Stimulated activated effector memory CD8-positive, alpha-beta T cell treated with anti-CD3 and anti-CD28 coated beads, Interleukin-12 subunit alpha, Interleukin-12 subunit beta, amount 100 ng/mL, for 72 hours (primary cell): ENCODE measurements around the gene NECTIN4.
"Not testable (repeated sequence)": the region's sequence is repeated elsewhere in the genome, so short reads cannot be mapped to it uniquely, and the experiment has no call there.

Experiments
- ATAC-seq: fragments of 150-1000 bp; cut with Tn5 transposase; 2 replicates; pipeline ENCODE4 v1.10.0; 2021
- DNase-seq, 2 donors: peaks; one replicate each; pipeline ENCODE4 v3.0.0; 2021 to 2022; ENCODE audit warnings: low spot score in 2 of 2
- H3K27ac Mint-ChIP-seq: one replicate; pipeline ENCODE4 v1.8.0; 2022; ENCODE audit warnings: mild to moderate bottlenecking, mixed read lengths
- H3K36me3 Mint-ChIP-seq: one replicate; pipeline ENCODE4 v1.8.0; 2022; ENCODE audit warnings: mild to moderate bottlenecking, mixed read lengths
- H3K4me1 Mint-ChIP-seq: one replicate; pipeline ENCODE4 v1.8.0; 2022; ENCODE audit warnings: mixed read lengths
- H3K4me3 Mint-ChIP-seq: one replicate; pipeline ENCODE4 v1.8.0; 2022; ENCODE audit warnings: mild to moderate bottlenecking, mixed read lengths
- H3K9me3 Mint-ChIP-seq: one replicate; pipeline ENCODE4 v1.8.0; 2022; ENCODE audit warnings: mixed read lengths

The NECTIN4 gene

GRCh38 chr1:161117759-161118581 is 28.6 kb upstream of the NECTIN4 start, which contains the start of the genes NIT1 and PFDN2:
Gene NIT1 (plus strand): TSS chr1:161118105. CDS start chr1:161118177, 72 bp downstream.
Gene PFDN2 (minus strand): TSS chr1:161118037. CDS start chr1:161118026, 11 bp downstream.
- ATAC-seq (peak; percentile 80), DNase-seq (peak; percentile 84 to 93)
- peaks cover 50% of the 10 kb centered on the region for H3K4me1 Mint-ChIP-seq
- H3K4me3 Mint-ChIP-seq = peak within 1 kb of the TSS; percentile 96
- peaks cover 81% of the 10 kb centered on the region for H3K36me3 Mint-ChIP-seq
- H3K9me3 Mint-ChIP-seq = no peaks in the 10 kb centered on the region
- peak within 1 kb of the TSS; percentile 97 for H3K27ac Mint-ChIP-seq

- H3K27ac Mint-ChIP-seq = peak overlapping the region; percentile 73
- H3K4me3 Mint-ChIP-seq = peak overlapping the region; percentile 96
- not testable (repeated sequence) for DNase-seq, ATAC-seq, H3K9me3 Mint-ChIP-seq
- H3K36me3 Mint-ChIP-seq = peaks cover 71% of the 10 kb centered on the region
- peaks cover 57% of the 10 kb centered on the region for H3K4me1 Mint-ChIP-seq
Observed at GRCh38 chr1:161115961-161116360, 26.6 kb upstream of the NECTIN4 start.

GRCh38 chr1:161115132-161115711 is 25.9 kb upstream of the NECTIN4 start:
- ATAC-seq = peak; percentile 83
- no peak for DNase-seq
- peak overlapping the region; percentile 73 for H3K27ac Mint-ChIP-seq
- peaks cover 70% of the 10 kb centered on the region for H3K36me3 Mint-ChIP-seq
- no peaks in the 10 kb centered on the region for H3K9me3 Mint-ChIP-seq
- peak overlapping the region; percentile 96 for H3K4me3 Mint-ChIP-seq
- H3K4me1 Mint-ChIP-seq = peaks cover 54% of the 10 kb centered on the region

GRCh38 chr1:161114556-161114955 is 25.2 kb upstream of the NECTIN4 start:
- no peaks in the 10 kb centered on the region for H3K9me3 Mint-ChIP-seq
- peaks cover 70% of the 10 kb centered on the region for H3K36me3 Mint-ChIP-seq
- no peak for DNase-seq
- no peak overlapping the region for H3K4me3 Mint-ChIP-seq
- peaks cover 48% of the 10 kb centered on the region for H3K4me1 Mint-ChIP-seq
- peak overlapping the region; percentile 73 for H3K27ac Mint-ChIP-seq
- no peak for ATAC-seq

- H3K27ac Mint-ChIP-seq = peak overlapping the region; percentile 73
- no peak overlapping the region for H3K4me3 Mint-ChIP-seq
- H3K9me3 Mint-ChIP-seq = no peaks in the 10 kb centered on the region
- DNase-seq (no peak), ATAC-seq (no peak)
- peaks cover 70% of the 10 kb centered on the region for H3K36me3 Mint-ChIP-seq
- peaks cover 41% of the 10 kb centered on the region for H3K4me1 Mint-ChIP-seq
Observed at GRCh38 chr1:161113915-161114314, 24.6 kb upstream of the NECTIN4 start.

- peaks cover 38% of the 10 kb centered on the region for H3K4me1 Mint-ChIP-seq
- no peak overlapping the region for H3K4me3 Mint-ChIP-seq
- H3K27ac Mint-ChIP-seq = no peak overlapping the region
- ATAC-seq (no peak), DNase-seq (no peak)
- peaks cover 77% of the 10 kb centered on the region for H3K36me3 Mint-ChIP-seq
- no peaks in the 10 kb centered on the region for H3K9me3 Mint-ChIP-seq
Observed at GRCh38 chr1:161111527-161111926, 22.2 kb upstream of the NECTIN4 start.

GRCh38 chr1:161111117-161111516 is 21.8 kb upstream of the NECTIN4 start:
- ATAC-seq = no peak
- Mint-ChIP-seq H3K9me3 (no peaks in the 10 kb centered on the region), H3K4me3 (no peak overlapping the region), H3K27ac (no peak overlapping the region), H3K4me1 (peaks cover 38% of the 10 kb centered on the region), H3K36me3 (peaks cover 81% of the 10 kb centered on the region)
- DNase-seq = no peak

GRCh38 chr1:161106431-161106830 is 17.1 kb upstream of the NECTIN4 start:
- H3K4me3 Mint-ChIP-seq = no peak overlapping the region
- peaks cover 88% of the 10 kb centered on the region for H3K36me3 Mint-ChIP-seq
- ATAC-seq (no peak), DNase-seq (no peak)
- no peaks in the 10 kb centered on the region for H3K9me3 Mint-ChIP-seq
- H3K4me1 Mint-ChIP-seq = peaks cover 24% of the 10 kb centered on the region
- H3K27ac Mint-ChIP-seq = no peak overlapping the region

GRCh38 chr1:161100556-161100955 is 11.2 kb upstream of the NECTIN4 start:
- no peak for DNase-seq
- ATAC-seq = no peak
- H3K4me3 Mint-ChIP-seq = no peak overlapping the region
- no peak overlapping the region for H3K27ac Mint-ChIP-seq
- peaks cover 85% of the 10 kb centered on the region for H3K36me3 Mint-ChIP-seq
- H3K4me1 Mint-ChIP-seq = peaks cover 43% of the 10 kb centered on the region
- no peaks in the 10 kb centered on the region for H3K9me3 Mint-ChIP-seq

GRCh38 chr1:161099090-161099802 is 9.9 kb upstream of the NECTIN4 start:
- H3K9me3 Mint-ChIP-seq = no peaks in the 10 kb centered on the region
- no peak for DNase-seq
- peak overlapping the region; percentile 35 for H3K27ac Mint-ChIP-seq
- peaks cover 73% of the 10 kb centered on the region for H3K36me3 Mint-ChIP-seq
- ATAC-seq = no peak
- H3K4me1 Mint-ChIP-seq = peaks cover 48% of the 10 kb centered on the region
- H3K4me3 Mint-ChIP-seq = peak overlapping the region; percentile 78

GRCh38 chr1:161098210-161099068 is 9.1 kb upstream of the NECTIN4 start, which contains the start of gene KLHDC9:
Gene KLHDC9 (plus strand): TSS chr1:161098361. CDS start chr1:161098536, 175 bp downstream.
- H3K36me3 Mint-ChIP-seq = peaks cover 68% of the 10 kb centered on the region
- peak; percentile 79 for ATAC-seq
- DNase-seq = peak; percentile 37 to 90

GRCh38 chr1:161096530-161096929 is 7.2 kb upstream of the NECTIN4 start:
- Mint-ChIP-seq H3K27ac (peak overlapping the region; percentile 84), H3K9me3 (no peaks in the 10 kb centered on the region), H3K4me3 (no peak overlapping the region), H3K4me1 (peaks cover 64% of the 10 kb centered on the region), H3K36me3 (peaks cover 49% of the 10 kb centered on the region)
- ATAC-seq (no peak), DNase-seq (no peak)

More at GRCh38 chr1:161098210-161099068, 9.1 kb upstream of the NECTIN4 start, which contains the start of gene KLHDC9:
- peak within 1 kb of the TSS; percentile 84 for H3K27ac Mint-ChIP-seq
- H3K4me1 Mint-ChIP-seq = peaks cover 51% of the 10 kb centered on the region
- peak within 1 kb of the TSS; percentile 78 for H3K4me3 Mint-ChIP-seq
- H3K9me3 Mint-ChIP-seq = no peaks in the 10 kb centered on the region

- no peak overlapping the region for H3K27ac Mint-ChIP-seq
- H3K9me3 Mint-ChIP-seq = no peaks in the 10 kb centered on the region
- H3K4me1 Mint-ChIP-seq = peaks cover 65% of the 10 kb centered on the region
- no peak for ATAC-seq
- no peak for DNase-seq
- peaks cover 44% of the 10 kb centered on the region for H3K36me3 Mint-ChIP-seq
- no peak overlapping the region for H3K4me3 Mint-ChIP-seq
Observed at GRCh38 chr1:161096015-161096414, 6.7 kb upstream of the NECTIN4 start.

- ATAC-seq (no peak), DNase-seq (no peak)
- no peak overlapping the region for H3K4me3 Mint-ChIP-seq
- H3K27ac Mint-ChIP-seq = no peak overlapping the region
- peaks cover 36% of the 10 kb centered on the region for H3K36me3 Mint-ChIP-seq
- H3K9me3 Mint-ChIP-seq = no peaks in the 10 kb centered on the region
- peaks cover 72% of the 10 kb centered on the region for H3K4me1 Mint-ChIP-seq
Observed at GRCh38 chr1:161095230-161095629, 5.9 kb upstream of the NECTIN4 start.
